CD4-positive, alpha-beta T cell treated with Interleukin-12 subunit alpha and Interleukin-12 subunit beta, for 1 hour (primary cell): Measurements from ENCODE around the gene GRIN2A.

ENCODE experiments used
- DNase-seq: peaks from one replicate; pipeline ENCODE4 v3.0.0-alpha.2; 2020

Gene GRIN2A

DNA sequence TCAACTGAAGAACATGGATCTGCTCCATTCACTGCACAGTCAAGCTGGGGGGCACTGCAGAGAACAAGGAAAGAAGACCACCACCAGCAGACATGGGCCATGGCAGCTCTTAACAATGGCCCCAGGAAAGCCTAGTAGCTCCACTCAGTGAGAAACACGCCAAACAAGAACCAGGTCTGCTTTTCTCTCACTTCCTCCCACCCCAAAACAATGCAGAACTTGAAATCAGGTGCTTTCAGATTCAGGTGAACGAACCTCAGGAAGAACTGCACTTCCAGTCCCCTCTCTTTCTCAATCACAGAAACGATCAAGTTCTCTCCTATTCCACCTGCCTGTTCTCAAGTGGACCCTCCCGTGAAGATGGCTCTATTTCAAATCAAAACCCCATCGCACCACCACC, 155.6 kb downstream of the GRIN2A start:
- no peak for DNase-seq

DNA sequence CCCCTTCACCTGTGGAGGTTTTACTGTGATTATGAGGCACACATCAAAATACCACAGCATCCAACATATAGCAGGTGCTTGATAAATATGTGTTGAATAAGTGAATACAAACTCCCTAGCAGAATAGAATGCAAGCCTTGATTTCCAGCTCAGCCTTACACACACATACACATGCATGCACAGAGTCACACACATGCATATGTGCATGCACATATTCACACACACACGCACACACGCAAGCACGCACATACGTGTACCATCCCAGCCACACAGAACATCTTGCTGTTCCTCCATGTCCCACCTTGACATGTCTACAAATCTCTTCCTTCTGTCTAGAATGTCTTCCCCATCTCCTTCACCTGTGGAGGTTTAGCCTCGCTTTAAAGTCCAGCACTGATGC, 160.1 kb downstream of the GRIN2A start:
- DNase-seq, result no peak

DNA sequence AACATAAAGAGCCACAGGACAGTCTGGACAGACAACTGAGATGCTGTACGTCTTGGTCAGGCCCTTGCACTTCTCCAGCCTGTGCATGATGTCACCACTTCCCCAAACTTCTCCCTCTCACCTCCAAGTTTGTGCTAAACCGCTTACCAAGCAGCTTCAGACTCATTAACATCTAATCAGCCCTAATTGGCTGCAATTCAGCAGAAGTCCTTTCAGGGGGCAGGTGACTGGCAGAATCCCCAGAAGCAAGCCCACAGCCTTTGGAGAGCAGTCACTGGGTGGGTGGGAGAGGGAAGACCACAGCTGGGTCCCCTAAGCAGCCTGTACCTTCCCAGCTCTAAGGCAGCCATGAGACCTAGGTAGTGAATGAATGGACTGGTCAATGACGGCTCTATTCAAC, 161.4 kb downstream of the GRIN2A start:
- no peak for DNase-seq

DNA sequence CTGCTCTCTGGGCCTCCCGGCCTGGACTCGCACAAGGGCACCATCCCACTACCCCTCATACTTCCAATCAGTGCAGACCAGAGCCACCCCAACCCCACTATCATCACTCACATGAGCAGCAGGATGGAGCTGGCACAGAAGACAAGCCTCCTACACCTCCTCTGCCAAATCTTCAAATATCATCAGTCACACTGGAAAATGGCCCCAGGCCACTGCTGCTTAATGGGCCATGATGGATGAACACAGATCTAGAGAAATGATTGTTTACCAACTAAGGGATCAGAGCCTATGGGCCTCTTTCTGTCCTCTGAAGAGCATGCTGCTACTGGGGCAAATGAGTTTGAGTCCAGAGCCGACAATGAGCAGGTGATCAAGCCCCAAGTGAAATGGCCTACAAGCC, 165.5 kb downstream of the GRIN2A start:
- no peak for DNase-seq

DNA sequence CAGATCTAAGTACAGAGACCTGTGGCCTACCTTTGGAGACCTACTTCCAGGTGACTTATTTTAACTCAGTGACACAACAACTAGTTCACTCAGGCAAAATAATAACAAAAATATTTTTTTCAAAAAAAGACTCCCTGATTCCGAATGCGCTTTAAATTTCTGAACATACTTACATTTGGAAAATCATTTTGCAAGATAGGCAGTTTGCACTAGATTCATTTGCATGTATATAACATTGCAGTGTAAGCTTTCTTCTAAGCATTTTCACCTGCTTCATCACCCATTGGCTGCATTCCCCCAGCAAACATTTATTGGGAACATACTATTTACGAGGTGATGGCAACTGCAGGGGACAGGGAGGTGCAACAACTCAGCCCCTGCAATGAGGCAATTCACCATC, 166.8 kb downstream of the GRIN2A start:
- no peak for DNase-seq

DNA sequence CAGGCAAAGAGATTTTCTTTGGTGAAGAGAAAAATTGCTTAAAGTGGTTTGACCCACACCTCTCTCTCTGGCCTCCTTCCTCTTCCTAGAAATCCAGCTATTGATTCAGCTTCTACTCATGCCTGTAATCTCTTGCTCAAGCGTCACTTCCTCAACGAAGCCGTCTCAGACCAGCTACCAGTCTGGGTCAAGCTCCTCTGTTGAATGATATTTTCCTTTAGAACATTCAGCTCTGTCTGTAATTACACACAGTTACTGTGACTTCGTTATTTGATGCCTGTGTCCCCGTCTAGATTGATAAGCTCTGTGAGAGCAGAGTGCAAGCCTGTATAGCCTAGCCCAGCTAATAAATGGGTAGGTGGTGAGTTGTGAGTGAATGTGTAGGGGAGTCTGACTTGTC, 168.5 kb downstream of the GRIN2A start:
- DNase-seq, result no peak

DNA sequence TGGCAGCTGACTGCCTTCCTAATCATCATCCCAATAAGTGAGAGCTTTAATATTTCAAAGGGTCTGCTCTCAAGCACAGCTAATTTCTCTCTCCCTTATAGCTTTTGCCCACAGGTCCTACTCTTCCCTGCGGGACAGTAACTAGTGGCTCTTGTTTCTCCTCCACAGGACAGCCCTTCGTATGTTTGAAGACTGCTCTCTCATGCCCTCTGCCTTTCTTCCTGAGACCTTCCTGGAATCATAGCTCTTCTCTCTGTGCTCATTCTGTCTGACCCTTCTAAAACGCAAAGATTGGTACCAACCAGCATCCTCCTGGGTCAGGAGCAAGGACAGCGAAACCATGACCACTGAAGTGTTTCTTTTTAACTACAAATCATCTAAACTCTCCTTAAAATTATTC, 168.9 kb downstream of the GRIN2A start:
- DNase-seq, result no peak

DNA sequence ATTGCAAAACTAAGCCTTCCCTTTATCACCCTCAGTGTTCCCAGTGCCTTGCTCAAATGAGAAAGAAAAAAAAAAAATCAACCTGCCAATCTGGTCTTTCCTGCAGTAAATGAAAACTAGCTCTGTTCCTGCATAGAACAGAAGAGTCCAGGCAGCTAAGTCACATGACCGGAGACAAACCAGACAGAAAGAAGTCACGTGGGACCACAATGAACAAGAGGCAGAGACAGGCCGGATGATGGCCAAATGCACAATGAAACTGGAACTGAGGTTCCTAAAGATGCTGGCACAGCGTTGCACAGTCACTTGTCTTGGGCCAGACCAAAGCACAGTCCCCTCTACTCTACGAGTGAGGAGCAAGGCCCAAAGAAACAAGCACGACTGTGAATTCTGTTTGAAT, 172.5 kb downstream of the GRIN2A start:
- no peak for DNase-seq

DNA sequence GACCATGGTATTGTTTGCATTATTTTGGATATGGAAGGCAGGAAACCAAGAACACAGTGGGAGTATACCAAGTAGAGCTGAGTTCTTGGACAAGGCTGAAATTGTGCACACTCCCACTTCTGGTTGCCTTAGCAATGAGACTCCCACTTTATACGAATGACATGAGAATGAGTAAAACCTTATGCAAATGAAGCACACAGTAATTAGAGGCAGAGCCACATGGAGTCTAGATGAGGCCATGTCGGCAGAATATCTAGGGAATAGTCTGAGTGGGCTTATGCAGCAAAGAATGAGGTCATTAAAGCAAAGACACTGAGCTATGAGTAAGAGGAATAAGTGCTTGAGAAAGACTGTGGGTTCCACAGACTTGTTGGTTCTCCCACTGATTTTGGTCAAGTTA, 178.7 kb downstream of the GRIN2A start:
- DNase-seq, result no peak

DNA sequence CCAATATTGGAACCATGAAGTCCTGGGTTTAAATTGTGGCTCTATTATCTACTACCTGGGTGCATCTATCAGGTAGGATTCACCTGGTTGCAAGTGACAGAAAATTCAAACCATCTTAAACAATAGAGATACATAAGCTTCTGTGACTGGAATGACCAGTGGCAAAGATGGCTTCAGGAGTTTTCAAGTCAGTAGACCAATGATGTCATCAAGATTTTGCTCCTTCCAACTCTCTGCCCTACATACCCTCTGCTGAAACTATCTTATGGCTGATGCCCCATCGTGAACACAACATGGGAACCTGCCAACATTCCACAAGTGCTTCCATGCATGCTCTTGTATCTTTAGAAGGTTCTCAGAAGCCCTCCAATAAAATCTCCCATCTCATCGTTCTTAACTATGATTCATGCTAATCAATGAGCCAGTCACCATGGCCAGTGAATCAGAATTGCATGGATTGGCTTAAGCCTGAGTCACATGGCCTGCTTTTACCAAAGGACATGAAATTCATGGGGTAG, 180.9 kb downstream of the GRIN2A start:
- DNase-seq, result no peak

DNA sequence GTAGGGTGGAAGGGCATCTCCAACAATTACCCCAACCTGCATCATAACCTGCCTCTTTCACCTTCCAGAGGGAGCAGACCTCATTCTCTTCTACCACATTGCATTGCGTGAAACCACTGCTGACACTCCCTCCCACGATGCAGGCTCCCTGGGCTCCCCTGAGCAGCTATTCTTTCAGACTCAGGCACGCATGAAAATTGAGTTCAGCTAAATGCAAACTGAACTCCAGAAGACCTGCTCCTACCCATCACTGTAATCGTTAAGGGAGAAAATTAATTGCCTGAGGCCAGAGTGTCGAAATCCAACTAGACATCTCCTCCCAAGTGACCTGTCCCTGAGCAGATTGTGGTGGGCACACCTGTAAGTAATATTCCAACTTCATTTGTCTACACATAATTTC, 186.0 kb downstream of the GRIN2A start:
- no peak for DNase-seq

DNA sequence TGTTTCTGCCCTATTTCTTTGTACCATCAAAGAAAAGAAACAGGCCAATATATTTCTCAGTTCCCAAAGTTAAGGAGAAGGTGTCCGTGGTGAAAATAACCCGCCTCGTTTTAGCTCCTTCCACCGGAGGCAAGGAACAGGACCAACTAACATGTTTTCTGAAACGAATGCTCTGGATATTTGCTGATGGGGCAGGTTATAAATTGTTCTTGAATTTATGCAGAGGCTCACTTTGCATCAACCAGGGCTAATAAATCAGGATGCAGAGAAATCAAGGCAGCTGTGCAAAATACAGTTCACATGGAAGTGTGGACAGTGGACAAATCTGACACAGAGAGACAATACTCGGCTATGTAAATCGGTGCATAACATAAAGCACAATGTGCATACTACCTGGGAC, 189.8 kb downstream of the GRIN2A start:
- DNase-seq, result no peak

DNA sequence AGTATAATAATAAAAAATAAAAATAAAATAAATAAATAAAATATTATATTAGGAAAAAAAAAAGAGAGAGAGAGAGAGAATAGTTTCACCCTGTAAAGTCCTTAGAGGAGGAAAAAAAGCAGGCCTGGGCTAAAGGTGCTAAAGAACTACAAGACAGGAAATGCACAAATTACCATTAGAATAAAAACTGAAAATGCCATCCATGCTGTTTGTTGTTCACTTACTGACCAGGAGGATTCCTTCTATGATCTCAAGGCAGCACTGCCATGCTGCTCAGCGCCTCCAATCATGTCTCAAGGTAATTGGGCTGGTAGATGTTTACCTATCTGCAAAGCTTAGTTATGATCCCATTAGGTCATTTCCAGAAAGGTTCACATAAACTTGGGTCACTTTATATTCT, 201.2 kb downstream of the GRIN2A start:
- no peak for DNase-seq

DNA sequence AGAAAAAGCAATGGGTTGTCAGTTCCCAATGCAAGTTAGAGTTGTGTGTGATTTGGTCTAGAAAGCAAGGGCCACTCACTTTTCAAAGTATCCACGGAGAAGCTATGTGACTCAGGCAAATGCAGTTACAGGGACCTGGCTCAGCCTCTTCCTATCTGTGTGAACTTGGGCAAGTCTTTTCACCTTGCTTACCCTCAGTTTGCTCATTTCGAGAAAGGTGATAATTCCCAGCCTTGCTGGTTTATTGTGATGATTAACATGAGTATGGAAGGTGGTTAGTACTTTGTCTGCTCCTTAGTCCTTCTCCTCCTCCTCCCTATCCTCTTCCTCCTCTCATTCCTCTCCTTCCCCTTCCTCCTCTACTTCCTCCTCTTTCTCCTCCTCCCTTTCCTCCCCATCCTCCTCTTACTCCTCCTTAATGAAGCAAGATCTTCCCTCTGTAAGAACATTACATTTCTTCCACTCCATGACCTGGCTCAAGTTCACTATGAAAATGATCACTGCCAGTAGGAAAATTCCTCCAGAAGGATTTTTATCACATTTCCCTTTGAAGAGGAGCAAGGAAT, 204.0 kb downstream of the GRIN2A start:
- no peak for DNase-seq

DNA sequence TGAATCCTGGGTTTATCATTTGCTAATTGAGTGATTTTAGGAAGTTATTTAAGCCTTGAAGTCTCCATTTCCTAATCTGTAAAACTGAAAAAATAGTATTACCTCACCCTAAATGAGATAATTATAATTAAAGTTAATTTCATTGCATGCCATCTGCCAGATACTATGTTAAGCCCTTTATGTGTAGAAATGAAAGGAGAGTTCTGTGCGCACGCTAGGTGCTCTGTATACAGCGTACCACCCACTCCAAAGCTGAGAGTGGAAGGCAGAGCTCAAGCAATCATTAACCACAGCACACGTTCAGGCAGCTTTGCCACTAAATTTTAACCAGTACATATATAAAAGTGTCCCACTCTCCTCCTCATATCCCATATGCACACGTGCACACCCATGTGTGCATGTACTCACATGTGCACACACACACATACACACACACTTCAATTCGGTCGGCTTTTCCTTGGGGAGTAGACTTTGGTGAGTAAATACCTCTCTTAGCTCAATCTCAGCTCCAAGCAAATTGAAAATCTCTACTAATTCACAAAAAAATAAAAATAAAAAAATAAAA, 204.8 kb downstream of the GRIN2A start:
- no peak for DNase-seq

DNA sequence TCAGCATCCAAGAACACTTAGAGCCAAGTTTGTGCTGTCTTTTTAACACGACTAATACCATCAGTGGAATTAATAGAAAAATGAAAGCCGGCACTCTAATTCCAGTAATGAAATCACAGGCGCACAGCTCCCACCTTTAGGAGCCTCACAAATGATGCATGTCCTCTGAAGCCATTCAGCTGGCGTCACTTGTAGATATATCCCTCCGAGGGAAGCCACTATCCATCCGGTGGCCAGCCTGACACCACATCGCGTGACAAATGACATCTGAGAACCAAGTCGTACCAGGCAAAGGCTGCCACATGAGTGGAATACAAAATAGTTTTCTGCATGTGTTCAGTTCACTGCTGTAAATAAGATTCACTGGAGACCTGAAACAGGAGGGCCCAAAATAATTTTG, 205.6 kb downstream of the GRIN2A start:
- no peak for DNase-seq

DNA sequence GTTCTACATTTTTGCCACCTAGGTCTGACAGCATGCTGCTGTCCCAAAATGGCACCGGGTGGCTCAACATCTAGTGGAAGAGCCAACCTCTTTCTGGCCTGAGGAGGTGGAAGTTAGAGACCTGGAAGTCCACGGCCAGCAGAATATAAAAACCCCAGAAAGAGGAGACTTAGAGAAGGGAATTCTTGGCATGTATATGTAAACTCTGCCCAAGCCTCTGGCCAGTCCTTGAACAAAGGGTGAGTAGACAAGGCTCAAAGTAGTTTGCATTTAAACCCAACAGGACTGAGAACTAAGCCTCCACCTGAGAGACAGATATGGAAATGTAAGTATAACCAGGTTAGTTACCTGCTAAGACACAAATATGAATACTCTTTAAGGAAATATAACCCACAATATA, 210.3 kb downstream of the GRIN2A start:
- no peak for DNase-seq

DNA sequence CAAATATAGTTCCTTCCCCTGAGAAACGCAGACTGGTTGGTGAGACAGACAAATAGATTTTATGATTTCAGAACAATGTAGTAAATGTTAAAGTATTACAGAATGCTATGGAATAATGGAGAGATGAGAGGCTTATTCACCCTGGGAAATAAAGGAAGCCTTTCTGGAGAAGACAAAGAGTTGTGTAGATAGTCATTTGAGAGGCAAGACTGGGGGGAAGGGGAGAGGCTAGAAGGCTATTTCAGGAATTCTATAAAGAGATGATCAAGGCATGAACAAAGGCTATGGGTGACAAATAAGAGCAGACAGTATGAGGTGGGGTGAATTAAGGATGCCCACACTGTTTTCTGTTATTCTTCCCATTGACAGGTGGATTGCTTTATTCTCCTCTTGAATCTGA, 211.4 kb downstream of the GRIN2A start:
- DNase-seq, result no peak

DNA sequence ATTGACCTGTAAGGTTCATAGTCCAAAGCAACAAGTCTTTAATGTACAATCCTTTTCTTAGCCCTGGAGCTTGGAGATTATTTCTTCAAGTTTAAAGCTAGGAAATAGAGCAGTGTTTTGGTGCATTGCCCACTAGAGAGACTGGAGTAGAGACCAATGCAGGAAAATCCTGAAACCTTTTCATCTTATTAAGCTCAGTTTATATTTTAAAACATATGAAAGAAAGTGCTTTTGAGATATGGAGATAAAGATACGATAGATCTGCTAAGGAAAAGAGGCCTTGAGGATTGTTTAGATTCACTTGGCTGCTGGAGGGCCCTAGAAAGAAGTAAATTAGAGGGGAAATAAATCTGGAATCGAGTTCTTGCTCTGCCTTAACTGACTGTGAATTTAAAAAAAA, 212.0 kb downstream of the GRIN2A start:
- DNase-seq, result no peak

DNA sequence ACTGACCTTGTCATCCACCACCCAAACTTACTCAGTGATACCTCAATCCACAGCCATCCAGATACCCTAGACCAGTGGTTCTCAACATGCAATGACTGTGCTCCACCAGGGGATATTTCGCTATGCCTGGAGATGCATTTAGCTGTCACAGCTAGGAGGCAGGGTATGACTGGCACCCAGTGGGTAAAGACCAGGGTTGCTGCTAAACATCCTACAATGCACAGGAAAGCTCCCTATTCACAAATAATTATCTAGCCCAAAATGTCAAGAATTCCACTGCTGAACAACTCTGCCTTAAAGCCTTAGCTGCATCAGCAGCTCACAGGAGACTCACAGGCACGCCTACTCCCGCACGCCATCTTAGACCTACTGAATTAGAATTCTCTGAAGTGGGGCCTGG, 212.6 kb downstream of the GRIN2A start:
- DNase-seq, result no peak

DNA sequence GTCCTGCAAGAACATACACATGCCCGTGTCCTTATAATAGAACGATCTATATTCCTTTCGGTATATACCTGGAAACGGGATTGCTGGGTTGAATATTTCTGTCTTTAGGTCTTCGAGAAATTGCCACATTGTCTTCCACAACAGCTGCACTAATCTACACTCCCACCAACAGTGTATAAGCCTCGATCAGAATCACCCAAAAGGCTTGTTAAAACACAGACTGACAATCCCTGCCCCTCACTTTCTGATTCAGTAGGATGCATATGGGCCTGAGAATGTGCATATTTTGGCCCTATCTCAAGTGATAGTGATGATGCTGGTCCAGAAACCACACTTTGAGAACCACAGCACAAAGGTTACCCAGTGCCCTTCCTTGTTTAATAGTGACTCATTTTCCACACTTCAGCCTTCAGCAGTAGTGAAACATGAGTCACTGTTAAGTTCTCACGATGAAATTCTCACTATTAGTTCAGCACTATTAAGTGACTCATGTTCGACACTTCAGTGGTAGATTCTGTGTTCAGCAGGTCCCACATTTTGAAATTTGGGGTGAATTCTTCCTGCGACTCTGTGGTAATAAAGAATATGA, 215.6 kb downstream of the GRIN2A start:
- DNase-seq, result no peak

DNA sequence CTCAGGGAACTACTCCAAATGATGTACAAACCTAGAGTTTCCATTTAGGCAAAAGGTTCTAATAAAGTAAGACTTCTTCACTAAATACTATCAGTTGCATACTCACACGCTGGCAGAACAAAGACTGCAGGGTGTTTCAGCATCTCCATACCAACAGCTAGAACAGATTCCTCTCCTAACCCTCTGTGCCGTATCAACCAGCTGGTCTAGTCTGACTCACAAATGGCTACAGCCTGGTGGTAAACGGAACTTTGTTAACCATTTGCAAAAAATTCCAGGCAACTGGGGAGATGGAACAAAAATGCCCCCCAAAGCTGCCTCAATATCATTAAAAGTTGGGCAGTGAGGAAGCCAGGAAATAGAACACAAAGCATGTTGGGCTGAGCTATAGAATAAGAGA, 217.1 kb downstream of the GRIN2A start:
- no peak for DNase-seq

DNA sequence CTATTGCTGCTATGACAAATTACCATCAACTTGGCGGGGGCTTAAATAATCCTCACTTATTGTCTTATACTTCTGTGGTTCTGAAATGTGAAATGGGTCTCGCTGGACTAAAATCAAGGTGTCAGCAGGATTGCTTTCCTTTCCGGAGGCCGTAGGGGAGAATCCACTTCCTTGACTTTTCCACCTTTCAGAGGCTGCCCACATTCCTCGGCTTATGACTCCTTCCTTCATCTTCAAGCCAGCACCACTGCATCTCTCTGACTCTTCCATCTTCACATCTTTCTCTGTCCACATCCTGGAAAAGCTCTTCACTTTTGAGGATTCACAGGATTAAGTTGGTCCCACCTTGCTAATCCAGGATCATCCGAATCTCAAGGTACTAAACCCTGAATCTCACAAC, 217.8 kb downstream of the GRIN2A start:
- no peak for DNase-seq

DNA sequence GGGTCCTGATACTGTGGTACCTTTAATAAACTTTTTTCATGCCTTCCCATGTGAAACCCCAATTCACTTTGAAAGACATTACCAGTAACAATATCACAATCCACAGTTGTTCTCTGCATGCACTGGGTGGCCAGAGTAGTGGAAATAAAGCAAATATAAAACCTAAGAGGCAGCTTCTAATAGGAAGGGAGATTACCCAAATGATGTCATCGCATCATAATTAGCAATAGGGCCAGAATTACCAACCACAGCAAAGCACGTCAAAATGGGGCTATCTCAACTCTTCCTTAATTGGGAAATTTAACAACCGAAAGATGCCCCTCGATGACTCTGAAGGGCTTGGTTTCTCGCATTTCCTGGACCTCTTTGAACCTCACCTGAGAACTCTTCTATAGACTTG, 224.8 kb downstream of the GRIN2A start:
- DNase-seq, result no peak

DNA sequence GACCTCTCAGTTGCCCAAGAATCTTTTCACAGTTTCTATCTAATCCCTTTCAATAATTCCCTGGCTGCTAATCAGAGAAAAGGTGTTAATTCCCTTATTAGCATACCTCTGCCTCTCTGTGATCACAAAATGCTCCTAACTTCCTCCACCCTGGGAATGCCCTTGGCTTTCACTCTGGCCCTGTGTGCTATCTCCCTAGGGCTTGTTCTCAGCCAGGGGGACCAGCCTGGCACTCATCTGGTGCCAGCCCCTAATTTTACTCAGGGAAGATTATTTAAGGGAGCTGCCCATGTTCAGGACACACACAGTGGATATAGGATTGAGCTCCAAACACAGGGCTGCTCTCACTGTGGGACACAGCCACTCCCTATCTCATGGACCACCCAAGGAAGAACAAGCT, 225.2 kb downstream of the GRIN2A start:
- no peak for DNase-seq
